PFSK-1 (cell line): ENCODE measurements around the gene IGSF3.

ENCODE experiments used
- FOXP2 ChIP-seq: optimal IDR thresholded peaks from 2 replicates; pipeline ENCODE3; 2011; ENCODE audit warnings: borderline replicate concordance, control low read depth, inconsistent platforms; ENCODE audit not compliant: insufficient read depth; ENCODE audit errors: extremely low read length, extremely low read depth
- POLR2AphosphoS5 ChIP-seq: IDR thresholded peaks from 2 replicates; pipeline ENCODE4 v1.6.1; 2012; ENCODE audit warnings: low read depth, mild to moderate bottlenecking, control low read depth, low read length, moderate library complexity
- SIN3A ChIP-seq: IDR thresholded peaks from 2 replicates; pipeline ENCODE4 v1.6.1; 2012; ENCODE audit warnings: mild to moderate bottlenecking, low read length, moderate library complexity, borderline replicate concordance; ENCODE audit not compliant: insufficient read depth
- TAF1 ChIP-seq: IDR thresholded peaks from 2 replicates; pipeline ENCODE4 v1.6.1; 2012; ENCODE audit warnings: low read length, control low read depth, borderline replicate concordance; ENCODE audit not compliant: insufficient read depth
- TF ChIP-seq, protein P1 (sequence below), 2 experiments: IDR thresholded peaks; 2 replicates each; pipeline versions ENCODE4 v1.6.1 to v1.8.0; 2011 to 2012; ENCODE audit warnings: low read depth in 2 of 2, low read length in 2 of 2, control low read depth in 1 of 2, inconsistent platforms in 1 of 2, mild to moderate bottlenecking in 1 of 2, moderate library complexity in 1 of 2; ENCODE audit not compliant: insufficient read depth in 1 of 2

DNA sequence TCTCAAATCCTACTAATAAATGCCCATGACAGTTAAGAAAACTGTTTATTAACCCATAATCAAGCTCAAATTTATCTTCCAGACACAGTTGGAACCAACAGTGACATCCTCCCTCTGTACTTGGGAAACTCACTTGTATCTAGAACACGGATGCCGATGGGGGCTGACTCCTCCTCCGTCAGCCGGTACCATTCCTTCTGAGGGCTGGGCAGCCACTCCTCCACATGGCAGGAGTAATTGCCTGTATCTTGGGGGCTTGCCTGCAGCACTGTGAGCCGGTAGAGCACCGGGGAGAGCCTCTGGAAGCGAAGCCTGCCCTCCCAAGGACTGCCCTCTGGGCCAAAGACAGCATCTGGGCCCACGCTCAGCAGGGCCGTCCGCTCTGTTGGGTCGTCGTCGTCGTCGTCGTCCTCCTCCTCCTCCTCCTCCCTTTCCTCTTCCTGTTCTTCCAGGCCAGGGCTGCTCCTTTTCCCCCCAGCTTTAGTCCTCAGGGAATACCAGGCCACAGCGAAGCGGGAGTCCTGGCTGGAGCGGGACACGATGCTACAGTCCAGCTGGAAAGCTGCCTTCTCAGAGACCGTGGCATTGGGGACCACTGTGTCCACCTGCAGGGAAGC lies 88.2 kb downstream of the IGSF3 start:
- no peak for TF ChIP-seq POLR2AphosphoS5
- TF ChIP-seq, protein P1, sequence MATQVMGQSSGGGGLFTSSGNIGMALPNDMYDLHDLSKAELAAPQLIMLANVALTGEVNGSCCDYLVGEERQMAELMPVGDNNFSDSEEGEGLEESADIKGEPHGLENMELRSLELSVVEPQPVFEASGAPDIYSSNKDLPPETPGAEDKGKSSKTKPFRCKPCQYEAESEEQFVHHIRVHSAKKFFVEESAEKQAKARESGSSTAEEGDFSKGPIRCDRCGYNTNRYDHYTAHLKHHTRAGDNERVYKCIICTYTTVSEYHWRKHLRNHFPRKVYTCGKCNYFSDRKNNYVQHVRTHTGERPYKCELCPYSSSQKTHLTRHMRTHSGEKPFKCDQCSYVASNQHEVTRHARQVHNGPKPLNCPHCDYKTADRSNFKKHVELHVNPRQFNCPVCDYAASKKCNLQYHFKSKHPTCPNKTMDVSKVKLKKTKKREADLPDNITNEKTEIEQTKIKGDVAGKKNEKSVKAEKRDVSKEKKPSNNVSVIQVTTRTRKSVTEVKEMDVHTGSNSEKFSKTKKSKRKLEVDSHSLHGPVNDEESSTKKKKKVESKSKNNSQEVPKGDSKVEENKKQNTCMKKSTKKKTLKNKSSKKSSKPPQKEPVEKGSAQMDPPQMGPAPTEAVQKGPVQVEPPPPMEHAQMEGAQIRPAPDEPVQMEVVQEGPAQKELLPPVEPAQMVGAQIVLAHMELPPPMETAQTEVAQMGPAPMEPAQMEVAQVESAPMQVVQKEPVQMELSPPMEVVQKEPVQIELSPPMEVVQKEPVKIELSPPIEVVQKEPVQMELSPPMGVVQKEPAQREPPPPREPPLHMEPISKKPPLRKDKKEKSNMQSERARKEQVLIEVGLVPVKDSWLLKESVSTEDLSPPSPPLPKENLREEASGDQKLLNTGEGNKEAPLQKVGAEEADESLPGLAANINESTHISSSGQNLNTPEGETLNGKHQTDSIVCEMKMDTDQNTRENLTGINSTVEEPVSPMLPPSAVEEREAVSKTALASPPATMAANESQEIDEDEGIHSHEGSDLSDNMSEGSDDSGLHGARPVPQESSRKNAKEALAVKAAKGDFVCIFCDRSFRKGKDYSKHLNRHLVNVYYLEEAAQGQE (IDR thresholded peaks at IDR 0.05; ENCODE audit: insufficient read depth in 1 of 2, low read depth in 2 of 2, low read length in 2 of 2): no peak
- no peak for TF ChIP-seq TAF1
- no peak for TF ChIP-seq SIN3A
- no peak for TF ChIP-seq FOXP2
